DMS153 treated with DMSO at 0.1 percent for 48 hours (cell line): ENCODE measurements around the gene IPPK.

ENCODE experiments used
- DNase-seq: peaks from one replicate; lab custom pipeline; 2025; ENCODE audit not compliant: unreplicated experiment; lab: John Stamatoyannopoulos, UW

The IPPK gene

GRCh38 chr9:92657296-92658094 is 12.4 kb downstream of the IPPK start:
- no peak for DNase-seq

- no peak for DNase-seq
Measured at GRCh38 chr9:92656537-92656925, 13.4 kb downstream of the IPPK start.

- no peak for DNase-seq
Measured at GRCh38 chr9:92655896-92656536, 13.9 kb downstream of the IPPK start.

GRCh38 chr9:92655366-92655765 is 14.6 kb downstream of the IPPK start:
- DNase-seq: no peak

GRCh38 chr9:92654481-92655301 is 15.2 kb downstream of the IPPK start:
- no peak for DNase-seq

- no peak for DNase-seq
Measured at GRCh38 chr9:92652461-92652860, 17.5 kb downstream of the IPPK start.

GRCh38 chr9:92650839-92651621 is 18.9 kb downstream of the IPPK start:
- no peak for DNase-seq

GRCh38 chr9:92650296-92650695 is 19.6 kb downstream of the IPPK start:
- no peak for DNase-seq

GRCh38 chr9:92649007-92649406 is 20.9 kb downstream of the IPPK start:
- DNase-seq: no peak

- no peak for DNase-seq
Measured at GRCh38 chr9:92648474-92648971, 21.4 kb downstream of the IPPK start.

- DNase-seq: no peak
Measured at GRCh38 chr9:92647671-92648473, 22.1 kb downstream of the IPPK start.

- no peak for DNase-seq
Measured at GRCh38 chr9:92645041-92645440, 24.9 kb downstream of the IPPK start.

GRCh38 chr9:92644278-92644677 is 25.7 kb downstream of the IPPK start:
- no peak for DNase-seq

- no peak for DNase-seq
Measured at GRCh38 chr9:92642564-92642963, 27.4 kb downstream of the IPPK start.

GRCh38 chr9:92642041-92642451 is 27.9 kb downstream of the IPPK start:
- no peak for DNase-seq

GRCh38 chr9:92641092-92641809 is 28.7 kb downstream of the IPPK start:
- DNase-seq: no peak

GRCh38 chr9:92640398-92641091 is 29.4 kb downstream of the IPPK start:
- no peak for DNase-seq

GRCh38 chr9:92639791-92640271 is 30.1 kb downstream of the IPPK start:
- DNase-seq: no peak

GRCh38 chr9:92639124-92639523 is 30.8 kb downstream of the IPPK start:
- no peak for DNase-seq
